Thoracic aorta (tissue), 2 donors: Measurements from ENCODE around the gene TRIO. TPM values are rescaled to one million over a fixed set of nuclear protein-coding genes. Genes with fewer than 3 reads are reported as not detected.
A peak's percentile ranks its signal among the peaks of the same experiment; 100 is the strongest.

ENCODE experiments used
- ATAC-seq: fragments of 150-250 bp; one replicate; pipeline ENCODE4 v1.8.0; 2017; ENCODE audit warnings: low read depth; ENCODE audit not compliant: insufficient number of reproducible peaks, low FRiP score
- DNase-seq: peaks from one replicate; pipeline ENCODE4 v3.0.0-alpha.2; 2020; ENCODE audit warnings: low spot score
- H3K27ac ChIP-seq, 2 donors: fragments of 200-600 bp; sonication (generic); 1 replicate in 1 of 2; 2 replicates in 1 of 2; pipeline ENCODE4 v1.5.1; 2016; ENCODE audit warnings: mild to moderate bottlenecking in 2 of 2, moderate library complexity in 2 of 2
- H3K27me3 ChIP-seq: fragments of 200-600 bp; sonication (generic); replicated peaks from 2 replicates; pipeline ENCODE4 v1.6.0; 2016; ENCODE audit warnings: mild to moderate bottlenecking; ENCODE audit not compliant: insufficient read depth
- H3K36me3 ChIP-seq: fragments of 200-600 bp; sonication (generic); one replicate; pipeline ENCODE4 v1.5.1; 2016
- H3K4me1 ChIP-seq, 2 donors: fragments of 200-600 bp; sonication (generic); 1 replicate in 1 of 2; 2 replicates in 1 of 2; pipeline versions ENCODE4 v1.5.1 to v1.6.0; 2016; ENCODE audit warnings: low read depth in 2 of 2, mild to moderate bottlenecking in 1 of 2; ENCODE audit not compliant: control insufficient read depth in 1 of 2
- H3K4me3 ChIP-seq: fragments of 200-600 bp; sonication (generic); 2 replicates; pipeline ENCODE4 v1.5.1; 2016; ENCODE audit warnings: mild to moderate bottlenecking
- H3K9me3 ChIP-seq: fragments of 200-600 bp; sonication (generic); 2 replicates; pipeline ENCODE4 v1.5.1; 2016
- total RNA-seq, 2 donors: library from RNA; depleted of rRNA; stranded (reverse); fragments of >200 nt; gene quantifications; one replicate each; pipeline versions ENCODE4 v1.1.0 to v1.2.3, GENCODE V29; 2016
- TF ChIP-seq, protein P1 (sequence below): fragments of 200-600 bp; sonication (generic); IDR thresholded peaks from one replicate; pipeline ENCODE4 v1.5.1; 2019; ENCODE audit warnings: antibody characterized with exemption

TRIO gene
- total RNA-seq, 2 donors from 2014 or later: 219 to 300 TPM

DNA sequence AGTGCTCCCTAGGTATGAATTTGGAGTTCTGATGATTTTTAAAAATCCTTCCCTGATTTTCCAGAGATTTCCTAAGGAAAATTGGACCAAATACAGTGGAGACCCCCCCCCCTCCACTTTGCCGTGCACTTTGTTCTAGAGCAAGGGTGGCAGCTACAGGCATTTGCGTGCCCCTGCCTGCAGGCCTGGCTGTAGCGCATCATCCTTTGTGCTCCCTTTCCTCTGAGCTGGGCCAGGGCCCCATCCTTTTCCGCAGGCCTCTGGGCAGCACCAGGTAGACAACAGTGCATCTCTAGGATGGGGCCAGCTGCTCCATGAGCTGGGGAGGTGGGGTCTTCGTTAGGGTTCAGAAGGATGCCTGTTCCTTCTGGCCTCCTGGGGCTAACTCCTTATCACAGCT lies 39.6 kb downstream of the TRIO start:
- DNase-seq: no peak
- Histone ChIP-seq H3K9me3 (no peaks in the 10 kb centered on the region), H3K4me1 (peaks cover 76 to 96% of the 10 kb centered on the region in 2 donors), H3K36me3 (no peaks in the 10 kb centered on the region), H3K27me3 (no peaks in the 10 kb centered on the region), H3K4me3 (peak overlapping the region; percentile 50), H3K27ac (peak overlapping the region; percentile 96 to 98)
- no peak for ATAC-seq
- TF ChIP-seq, protein P1, sequence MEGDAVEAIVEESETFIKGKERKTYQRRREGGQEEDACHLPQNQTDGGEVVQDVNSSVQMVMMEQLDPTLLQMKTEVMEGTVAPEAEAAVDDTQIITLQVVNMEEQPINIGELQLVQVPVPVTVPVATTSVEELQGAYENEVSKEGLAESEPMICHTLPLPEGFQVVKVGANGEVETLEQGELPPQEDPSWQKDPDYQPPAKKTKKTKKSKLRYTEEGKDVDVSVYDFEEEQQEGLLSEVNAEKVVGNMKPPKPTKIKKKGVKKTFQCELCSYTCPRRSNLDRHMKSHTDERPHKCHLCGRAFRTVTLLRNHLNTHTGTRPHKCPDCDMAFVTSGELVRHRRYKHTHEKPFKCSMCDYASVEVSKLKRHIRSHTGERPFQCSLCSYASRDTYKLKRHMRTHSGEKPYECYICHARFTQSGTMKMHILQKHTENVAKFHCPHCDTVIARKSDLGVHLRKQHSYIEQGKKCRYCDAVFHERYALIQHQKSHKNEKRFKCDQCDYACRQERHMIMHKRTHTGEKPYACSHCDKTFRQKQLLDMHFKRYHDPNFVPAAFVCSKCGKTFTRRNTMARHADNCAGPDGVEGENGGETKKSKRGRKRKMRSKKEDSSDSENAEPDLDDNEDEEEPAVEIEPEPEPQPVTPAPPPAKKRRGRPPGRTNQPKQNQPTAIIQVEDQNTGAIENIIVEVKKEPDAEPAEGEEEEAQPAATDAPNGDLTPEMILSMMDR: no peak

DNA sequence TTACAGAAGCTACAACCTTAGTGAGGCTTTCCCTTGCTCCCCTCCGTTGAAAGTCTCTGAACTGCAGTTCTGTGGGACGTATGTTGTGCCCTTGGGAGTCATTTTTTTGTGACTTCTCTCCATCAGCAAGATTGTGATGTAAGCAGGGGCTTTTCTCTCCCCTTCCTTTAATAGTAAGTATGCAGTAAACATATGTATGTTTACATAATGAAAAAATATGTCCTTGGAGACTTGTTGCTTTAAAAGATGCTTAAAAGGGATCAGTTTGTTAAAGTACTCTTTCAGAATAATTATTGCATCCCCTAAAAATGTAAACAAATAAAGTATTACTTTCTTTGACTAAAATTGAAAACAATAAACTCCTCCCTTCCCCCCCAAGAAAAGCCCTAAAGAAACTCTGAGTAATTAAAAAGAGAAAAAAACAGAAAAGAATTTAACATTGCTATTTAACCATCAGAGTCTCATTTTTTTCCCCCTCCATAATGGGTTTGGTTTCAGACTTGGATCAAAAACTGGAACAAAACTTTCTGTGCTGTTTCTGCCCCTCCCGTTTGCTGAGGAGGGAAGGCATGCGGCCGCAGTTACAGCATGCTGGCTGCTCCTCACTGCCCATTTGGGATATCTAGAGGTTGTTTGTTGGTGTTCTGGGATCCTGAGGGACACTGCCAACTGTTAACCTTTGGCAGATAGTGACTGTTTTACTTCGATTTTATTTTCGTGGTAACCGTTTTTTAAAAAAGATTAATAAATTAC lies 40.2 kb downstream of the TRIO start:
- TF ChIP-seq, protein P1: no peak
- no peak for ATAC-seq
- no peaks in the 10 kb centered on the region for H3K27me3 ChIP-seq
- peak overlapping the region; percentile 96 to 98 for H3K27ac ChIP-seq
- no peaks in the 10 kb centered on the region for H3K36me3 ChIP-seq
- H3K4me1 ChIP-seq: peaks cover 74 to 96% of the 10 kb centered on the region in 2 donors
- H3K4me3 ChIP-seq: peak overlapping the region; percentile 50
- DNase-seq: no peak
- no peaks in the 10 kb centered on the region for H3K9me3 ChIP-seq

DNA sequence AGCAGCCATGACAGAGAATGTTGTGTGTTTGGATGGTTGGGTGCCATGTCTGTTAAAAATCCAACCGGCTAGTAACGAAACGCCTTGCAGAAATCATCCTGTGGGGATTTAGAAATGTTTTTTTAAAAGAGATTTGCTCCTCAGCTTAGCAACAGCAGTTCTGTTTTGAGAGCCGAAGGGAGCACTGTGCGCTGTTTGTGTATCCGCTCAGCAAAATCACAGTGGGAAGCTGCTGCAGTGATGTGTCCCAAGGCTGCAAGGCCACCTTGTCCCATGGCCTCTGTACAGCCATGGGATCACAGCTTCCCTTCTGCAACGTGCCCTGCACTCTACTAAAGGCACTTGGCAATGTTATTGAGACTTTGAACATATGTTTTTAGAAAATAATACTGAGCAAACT lies 40.9 kb downstream of the TRIO start:
- Histone ChIP-seq H3K27me3 (no peaks in the 10 kb centered on the region), H3K9me3 (no peaks in the 10 kb centered on the region), H3K27ac (peak overlapping the region; percentile 96 to 98), H3K4me1 (peaks cover 73 to 96% of the 10 kb centered on the region in 2 donors), H3K36me3 (no peaks in the 10 kb centered on the region), H3K4me3 (peak overlapping the region; percentile 50)
- DNase-seq (no peak), ATAC-seq (no peak)
- TF ChIP-seq, protein P1: no peak

DNA sequence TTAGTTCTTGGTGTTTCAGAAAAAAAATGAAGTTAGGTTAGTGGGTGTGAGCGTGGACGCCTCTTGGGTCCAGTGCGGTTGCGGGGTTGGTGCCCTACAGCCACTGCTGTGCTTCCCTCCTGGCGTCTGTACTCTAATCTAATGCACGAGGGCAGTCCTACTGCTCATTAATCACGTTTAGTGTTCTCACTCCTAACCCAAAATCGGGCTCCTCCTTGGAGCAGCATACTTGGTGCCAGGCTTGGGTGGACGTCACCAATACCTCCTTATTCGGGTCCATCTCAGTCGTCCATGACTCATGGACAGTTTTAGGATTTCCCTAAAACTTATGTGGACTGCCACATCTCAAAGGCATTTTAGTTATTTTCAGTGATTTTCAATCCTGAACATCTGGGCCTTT lies 41.6 kb downstream of the TRIO start:
- ATAC-seq: peak; percentile 75
- H3K4me3 ChIP-seq: peak overlapping the region; percentile 50
- DNase-seq: no peak
- no peaks in the 10 kb centered on the region for H3K9me3 ChIP-seq
- H3K4me1 ChIP-seq: peaks cover 68 to 97% of the 10 kb centered on the region in 2 donors
- no peaks in the 10 kb centered on the region for H3K36me3 ChIP-seq
- H3K27me3 ChIP-seq: no peaks in the 10 kb centered on the region
- TF ChIP-seq, protein P1: no peak
- H3K27ac ChIP-seq: peak overlapping the region; percentile 96 to 98

DNA sequence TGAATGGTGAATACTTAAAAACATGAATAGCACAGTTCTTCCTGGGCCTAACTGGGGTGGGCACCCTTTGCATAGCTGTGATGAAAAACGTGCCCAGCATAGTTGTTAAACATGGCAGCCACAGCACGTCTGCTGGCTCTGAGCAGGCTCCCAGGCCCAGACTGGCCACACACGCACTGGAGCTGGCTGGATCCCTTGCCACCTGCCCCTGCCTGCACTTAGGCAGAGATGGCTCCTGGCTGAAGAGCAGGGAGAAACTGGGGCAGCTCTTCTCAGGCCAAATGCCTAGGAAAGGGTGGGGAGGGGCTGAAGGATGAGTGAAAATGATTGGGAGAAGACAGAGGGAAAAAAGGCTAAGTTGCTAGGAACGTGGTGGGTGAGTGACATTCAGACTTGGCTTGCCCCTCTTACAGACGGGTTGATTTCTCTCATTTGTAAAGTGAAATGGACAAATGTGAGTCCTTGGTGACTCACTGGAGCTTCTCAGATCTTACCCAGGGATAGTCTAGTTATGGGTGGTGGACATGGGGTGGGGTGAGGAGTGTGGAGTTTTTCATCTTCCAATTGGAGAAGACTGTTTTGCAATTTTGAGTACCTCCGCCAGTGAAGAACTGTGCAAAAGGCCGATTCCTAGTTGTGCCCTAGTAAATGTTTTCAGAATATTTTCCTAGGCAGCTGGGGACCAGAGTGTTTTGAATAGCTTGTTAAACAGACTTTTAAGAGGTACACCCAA lies 42.4 kb downstream of the TRIO start:
- Histone ChIP-seq H3K4me1 (peaks cover 64 to 96% of the 10 kb centered on the region in 2 donors), H3K27me3 (no peaks in the 10 kb centered on the region), H3K4me3 (peak overlapping the region; percentile 38), H3K27ac (peak overlapping the region; percentile 96 to 98), H3K36me3 (no peaks in the 10 kb centered on the region), H3K9me3 (no peaks in the 10 kb centered on the region)
- TF ChIP-seq, protein P1: no peak
- DNase-seq: no peak
- ATAC-seq: no peak
